T-helper 22 cell (primary cell): ENCODE data around the gene UBASH3A.

Source experiments
- DNase-seq: peaks from one replicate; pipeline ENCODE4 v3.0.0-alpha.2; 2020; ENCODE audit warnings: low read depth

The UBASH3A gene

GRCh38 chr21:42411197-42411869, 7.6 kb downstream of the UBASH3A start:
- no peak for DNase-seq

GRCh38 chr21:42411891-42412635, 8.4 kb downstream of the UBASH3A start:
- no peak for DNase-seq

- DNase-seq: no peak
These were observed 8.9 kb downstream of the UBASH3A start for GRCh38 chr21:42412636-42412933.

DNA sequence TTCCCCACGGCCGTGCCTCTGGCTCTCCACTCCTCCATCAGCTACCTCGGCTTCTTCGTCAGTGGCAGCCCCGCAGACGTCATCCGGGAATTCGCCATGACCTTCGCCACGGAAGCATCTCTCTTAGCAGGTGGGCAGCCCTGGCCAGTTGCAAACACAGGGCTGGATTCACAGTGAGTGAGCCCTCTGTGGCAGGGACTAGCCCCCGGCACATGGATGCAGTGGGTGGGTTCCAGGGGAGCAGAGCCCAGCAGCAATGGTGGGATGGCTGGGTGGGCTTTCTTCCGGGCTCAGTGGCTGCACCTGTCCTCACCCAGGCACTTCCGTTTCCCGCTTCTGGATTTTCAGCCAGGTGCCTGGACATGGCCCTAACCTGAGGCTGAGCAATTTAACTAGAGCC, 9.4 kb downstream of the UBASH3A start:
- no peak for DNase-seq

DNA sequence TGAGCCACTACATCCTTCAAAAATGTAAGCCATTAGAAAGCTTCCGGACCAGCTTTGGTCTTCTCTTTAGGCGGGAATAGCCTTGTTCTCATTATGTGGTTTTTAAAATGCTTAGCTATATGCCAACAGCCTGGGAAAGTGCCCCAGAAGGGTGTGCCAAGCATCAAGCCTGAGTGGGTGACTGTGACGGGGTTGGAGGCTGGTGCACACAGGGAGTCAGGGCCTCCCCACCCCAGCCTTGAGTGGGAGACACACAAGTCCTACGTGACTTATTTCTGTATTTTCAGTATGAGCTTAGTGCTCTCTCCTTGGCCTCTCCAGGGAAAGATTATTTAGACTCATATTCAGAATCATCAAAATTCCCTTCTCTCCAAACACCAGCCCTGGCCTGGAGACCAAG, 9.8 kb downstream of the UBASH3A start:
- DNase-seq: no peak

GRCh38 chr21:42414066-42414465, 10.4 kb downstream of the UBASH3A start:
- no peak for DNase-seq

DNA sequence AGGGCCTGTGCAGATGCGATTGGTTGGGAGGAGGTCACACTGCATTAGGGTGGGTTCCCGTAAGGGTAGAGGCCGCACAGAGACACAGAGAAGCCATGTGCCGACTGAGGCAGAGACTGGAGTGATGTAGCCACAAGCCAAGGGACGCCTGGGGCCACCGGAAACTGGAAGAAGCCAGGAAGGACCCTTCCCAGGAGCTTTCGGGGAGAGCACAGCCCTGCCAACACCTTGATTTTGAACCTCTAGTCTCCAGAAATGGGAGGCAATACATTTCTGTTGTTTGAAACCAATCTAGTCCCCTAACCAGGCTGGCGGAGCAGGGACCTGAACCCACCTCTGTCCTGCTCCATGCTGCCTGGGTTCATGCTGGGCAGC, 10.8 kb downstream of the UBASH3A start:
- DNase-seq: no peak

GRCh38 chr21:42414928-42415769, 11.4 kb downstream of the UBASH3A start:
- peak; percentile 95 for DNase-seq

DNA sequence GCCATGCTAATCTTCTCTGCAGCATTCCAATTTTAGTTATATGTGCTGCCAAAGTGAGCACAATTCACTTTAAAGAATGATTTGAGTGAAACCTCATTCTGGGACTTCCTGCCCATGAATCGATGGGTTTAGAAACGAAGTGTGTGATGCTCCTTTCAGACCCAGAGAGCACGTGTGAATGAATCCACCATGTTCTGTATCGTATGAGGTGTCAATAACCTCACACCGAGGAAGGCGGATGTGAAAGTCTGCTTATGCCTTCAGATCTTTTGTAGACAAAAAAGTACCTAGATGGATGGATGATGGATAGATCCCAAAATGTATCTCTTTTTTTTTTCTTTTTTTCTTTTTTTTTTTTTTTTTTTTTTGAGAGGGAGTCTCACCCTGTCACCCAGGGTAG, 13.8 kb downstream of the UBASH3A start:
- DNase-seq: no peak

GRCh38 chr21:42418886-42419285, 15.2 kb downstream of the UBASH3A start:
- no peak for DNase-seq

- DNase-seq: no peak
These were observed 16.1 kb downstream of the UBASH3A start for GRCh38 chr21:42419845-42420244.

GRCh38 chr21:42421018-42421793, 17.5 kb downstream of the UBASH3A start:
- no peak for DNase-seq

- peak; percentile 51 for DNase-seq
These were observed 19.5 kb downstream of the UBASH3A start for GRCh38 chr21:42423197-42423675.

DNA sequence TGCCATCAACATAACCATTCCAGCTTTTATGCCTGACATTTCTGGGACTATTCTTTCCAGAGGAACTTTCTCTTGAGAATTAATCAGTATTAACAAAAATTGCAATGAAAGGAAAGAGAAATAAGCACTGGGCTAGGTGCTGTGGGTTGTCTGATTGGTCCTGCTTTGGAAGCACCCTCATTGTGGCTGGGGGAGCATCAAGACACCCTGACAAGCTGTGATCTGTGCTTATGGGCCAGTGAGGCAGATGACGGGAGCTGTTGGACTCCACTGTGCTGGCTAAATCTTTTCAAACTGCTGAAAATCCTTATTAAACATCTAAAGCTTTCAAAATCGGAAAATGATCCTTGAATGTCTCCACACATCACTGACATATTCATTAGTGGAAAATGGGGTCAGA, 20.0 kb downstream of the UBASH3A start:
- no peak for DNase-seq

GRCh38 chr21:42424914-42425541, 21.3 kb downstream of the UBASH3A start:
- peak; percentile 78 for DNase-seq

- DNase-seq: no peak
These were observed 21.9 kb downstream of the UBASH3A start for GRCh38 chr21:42425591-42425990.

GRCh38 chr21:42426424-42426823, 22.7 kb downstream of the UBASH3A start:
- no peak for DNase-seq

- no peak for DNase-seq
These were observed 23.3 kb downstream of the UBASH3A start for GRCh38 chr21:42426876-42427480.

GRCh38 chr21:42427809-42428419, 24.2 kb downstream of the UBASH3A start:
- DNase-seq: no peak

GRCh38 chr21:42429021-42429420, 25.3 kb downstream of the UBASH3A start:
- no peak for DNase-seq

GRCh38 chr21:42429856-42430255, 26.2 kb downstream of the UBASH3A start:
- DNase-seq: no peak
